MCF 10A (cell line): ENCODE measurements around the gene PLN. TPM values are rescaled to one million over a fixed set of nuclear protein-coding genes. Genes with fewer than 3 reads are reported as not detected.

ENCODE experiments used
- BruUV-seq: library from RNA; stranded (reverse); fragments of 400-500 nt; replicated peaks from 2 replicates; lab custom pipeline; 2021; lab: Mats Ljungman, UMichigan
- CTCF ChIA-PET: fragments of 300-600 bp; sonication (Branson Sonifier 250); formaldehyde crosslinking; extraction: SDS; loops from one replicate; lab custom pipeline; 2021; ENCODE audit warnings: antibody characterized with exemption, inconsistent platforms; lab: Yijun Ruan, JAX
- POLR2A ChIA-PET: fragments of 300-600, 350-650 bp; sonication (Branson Sonifier 250); formaldehyde crosslinking; extraction: SDS; loops from one replicate; lab custom pipeline; 2020; ENCODE audit warnings: antibody characterized with exemption, inconsistent platforms; lab: Yijun Ruan, JAX
- DNase-seq: peaks from one replicate; pipeline ENCODE4 v3.0.0-alpha.2; 2018; ENCODE audit not compliant: unreplicated experiment
- H3K27ac Mint-ChIP-seq: one replicate; pipeline ENCODE4 v1.8.0; 2022; ENCODE audit warnings: mild to moderate bottlenecking, low read depth, mixed read lengths; ENCODE audit not compliant: unreplicated experiment
- H3K27me3 Mint-ChIP-seq: one replicate; pipeline ENCODE4 v1.8.0; 2022; ENCODE audit warnings: mixed read lengths; ENCODE audit not compliant: insufficient read depth, unreplicated experiment
- H3K36me3 Mint-ChIP-seq: one replicate; pipeline ENCODE4 v1.8.0; 2022; ENCODE audit warnings: mild to moderate bottlenecking, moderate library complexity, mixed read lengths; ENCODE audit not compliant: insufficient read depth, unreplicated experiment
- H3K4me1 Mint-ChIP-seq: one replicate; pipeline ENCODE4 v1.8.0; 2022; ENCODE audit warnings: mixed read lengths; ENCODE audit not compliant: insufficient read depth, unreplicated experiment
- H3K4me3 Mint-ChIP-seq: one replicate; pipeline ENCODE4 v1.8.0; 2022; ENCODE audit warnings: mild to moderate bottlenecking, moderate library complexity, mixed read lengths; ENCODE audit not compliant: unreplicated experiment
- H3K9me3 Mint-ChIP-seq: one replicate; pipeline ENCODE4 v1.8.0; 2022; ENCODE audit warnings: mixed read lengths; ENCODE audit not compliant: unreplicated experiment
- CTCF ChIP-seq: fragments of 200-600 bp; IDR thresholded peaks from one replicate; pipeline ENCODE4 v1.8.0; 2022; ENCODE audit warnings: antibody characterized with exemption, mild to moderate bottlenecking; ENCODE audit not compliant: unreplicated experiment
- intact Hi-C: fragments of 100-400 bp; cut with micrococcal nuclease; formaldehyde crosslinking; loops from 2 replicates; pipeline ENCODE4 v1.14.1; 2022
- total RNA-seq: library from RNA; stranded (reverse); gene quantifications from 2 replicates; pipeline ENCODE4 v1.2.3, GENCODE V29; 2022

The PLN gene
- total RNA-seq, 1 experiment from 2014 or later: not detected

GRCh38 chr6:118536478-118536877 lies 11.6 kb upstream of the PLN start:
- H3K4me3 Mint-ChIP-seq: no peak overlapping the region
- intact Hi-C loops: no loop called here
- H3K27ac Mint-ChIP-seq: no peak overlapping the region
- no peaks in the 10 kb centered on the region for H3K27me3 Mint-ChIP-seq
- TF ChIP-seq CTCF: no peak
- BruUV-seq: no TSS peak
- no peaks in the 10 kb centered on the region for H3K4me1 Mint-ChIP-seq
- DNase-seq: no peak
- H3K9me3 Mint-ChIP-seq: peaks cover 6% of the 10 kb centered on the region
- CTCF ChIA-PET: interaction anchor here (0.6 to 1.2 kb wide), 3 partner anchors 25 to 81 kb away, joined by 3 to 4 read pairs (median 4); no protein-coding TSS in a partner anchor
- H3K36me3 Mint-ChIP-seq: no peaks in the 10 kb centered on the region
- POLR2A ChIA-PET: no interaction called here

- CTCF ChIA-PET: no interaction called here
- H3K9me3 Mint-ChIP-seq: no peaks in the 10 kb centered on the region
- H3K4me3 Mint-ChIP-seq: no peak overlapping the region
- intact Hi-C loops: no loop called here
- no peak for DNase-seq
- POLR2A ChIA-PET: interaction anchor here (0.6 kb wide), 1 partner anchor 20 kb away, joined by 3 read pairs; no protein-coding TSS in a partner anchor
- no peak for TF ChIP-seq CTCF
- no peaks in the 10 kb centered on the region for H3K4me1 Mint-ChIP-seq
- no peak overlapping the region for H3K27ac Mint-ChIP-seq
- no TSS peak for BruUV-seq
- H3K36me3 Mint-ChIP-seq: no peaks in the 10 kb centered on the region
- no peaks in the 10 kb centered on the region for H3K27me3 Mint-ChIP-seq
Measured at GRCh38 chr6:118537574-118537973, 10.5 kb upstream of the PLN start.

- Mint-ChIP-seq H3K36me3 (no peaks in the 10 kb centered on the region), H3K4me1 (no peaks in the 10 kb centered on the region), H3K4me3 (no peak overlapping the region), H3K27me3 (no peaks in the 10 kb centered on the region), H3K27ac (no peak overlapping the region), H3K9me3 (no peaks in the 10 kb centered on the region)
- no peak for DNase-seq
- ChIA-PET POLR2A (no interaction called here), CTCF (interaction anchor here (0.5 to 1.5 kb wide), 5 partner anchors 9 to 700 kb away, joined by 3 to 4 read pairs (median 3); no protein-coding TSS in a partner anchor)
- TF ChIP-seq CTCF: no peak
- no TSS peak for BruUV-seq
- intact Hi-C loops: no loop called here
Measured at GRCh38 chr6:118542184-118542952, 5.7 kb upstream of the PLN start.

- no peak overlapping the region for H3K4me3 Mint-ChIP-seq
- H3K27ac Mint-ChIP-seq: no peak overlapping the region
- CTCF ChIA-PET: interaction anchor here (0.9 to 1.7 kb wide), 2 partner anchors 12 to 260 kb away, joined by 4 read pairs; no protein-coding TSS in a partner anchor
- peaks cover 6% of the 10 kb centered on the region for H3K4me1 Mint-ChIP-seq
- intact Hi-C loops: no loop called here
- DNase-seq: no peak
- no peaks in the 10 kb centered on the region for H3K9me3 Mint-ChIP-seq
- H3K27me3 Mint-ChIP-seq: no peaks in the 10 kb centered on the region
- BruUV-seq: no TSS peak
- POLR2A ChIA-PET: no interaction called here
- TF ChIP-seq CTCF: no peak
- H3K36me3 Mint-ChIP-seq: no peaks in the 10 kb centered on the region
Measured at GRCh38 chr6:118544105-118544504, 4.0 kb upstream of the PLN start.
